Endothelial cell of umbilical vein (primary cell): ENCODE results near the gene CTPS1. TPM values are rescaled to one million over a fixed set of nuclear protein-coding genes. Genes with fewer than 3 reads are reported as not detected.
A peak's percentile ranks its signal among the peaks of the same experiment; 100 is the strongest.

ENCODE experiments used
- BruUV-seq: library from RNA; stranded (reverse); fragments of 400-500 nt; replicated peaks from 2 replicates; lab custom pipeline; 2021; lab: Mats Ljungman, UMichigan
- CTCF ChIA-PET: fragments of 300-600, 350-600 bp; sonication (Branson Sonifier 250); formaldehyde crosslinking; loops from one replicate; lab custom pipeline; 2021; ENCODE audit warnings: antibody characterized with exemption, inconsistent platforms; lab: Charles Lee
- POLR2A ChIA-PET: fragments of 300-600, 350-600 bp; sonication (Branson Sonifier 250); formaldehyde crosslinking; loops from one replicate; lab custom pipeline; 2021; ENCODE audit warnings: antibody characterized with exemption, inconsistent platforms; lab: Charles Lee
- DNase-seq: peaks from one replicate; pipeline ENCODE4 v3.0.0-alpha.2; 2011; ENCODE audit warnings: low read depth, low spot score
- FAIRE-seq: peaks from 2 replicates; lab custom pipeline; 2011; peaks lifted over from hg19 to GRCh38; lab: Jason Lieb, UNC
- H2AFZ ChIP-seq: 2 replicates; pipeline ENCODE4 v1.6.0; 2012; ENCODE audit warnings: low read depth, low read length, control low read depth, inconsistent platforms
- H3K27ac ChIP-seq: 2 replicates; pipeline ENCODE4 v1.5.1; 2011; ENCODE audit warnings: low read depth, mild to moderate bottlenecking, control low read depth, low read length, moderate library complexity; ENCODE audit not compliant: insufficient read depth
- H3K27me3 ChIP-seq, 2 experiments: 2 replicates each; pipeline versions ENCODE4 v1.6.0 to v1.6.1; 2011; ENCODE audit warnings: low read length in 2 of 2, mixed read lengths in 1 of 2; ENCODE audit not compliant: control insufficient read depth in 2 of 2, insufficient read depth in 2 of 2
- H3K36me3 ChIP-seq, 2 experiments: 2 replicates in 1 of 2; 3 replicates in 1 of 2; pipeline ENCODE4 v1.5.1; 2011; ENCODE audit warnings: low read length in 2 of 2, mild to moderate bottlenecking in 1 of 2, moderate library complexity in 1 of 2; ENCODE audit not compliant: control insufficient read depth in 2 of 2, insufficient read depth in 2 of 2; ENCODE audit errors: extremely low read depth in 1 of 2
- H3K4me1 ChIP-seq: 3 replicates; pipeline ENCODE4 v1.5.1; 2011; ENCODE audit warnings: mild to moderate bottlenecking, low read length; ENCODE audit not compliant: control insufficient read depth, insufficient read depth; ENCODE audit errors: extremely low read depth
- H3K4me2 ChIP-seq: 2 replicates; pipeline ENCODE4 v1.6.1; 2011; ENCODE audit warnings: low read length, control low read depth, mixed read lengths; ENCODE audit not compliant: insufficient read depth
- H3K4me3 ChIP-seq, 3 experiments: fragments of 200-600 bp in 1 of 3; sonication (generic), shearing (Covaris generic) in 1 of 3; replicated peaks in 1 of 3; 2 replicates each; pipeline ENCODE4 v1.5.1; 2011 to 2016; ENCODE audit warnings: control low read depth in 3 of 3, low read length in 3 of 3, mild to moderate bottlenecking in 2 of 3, inconsistent platforms in 1 of 3, low read depth in 1 of 3, moderate library complexity in 1 of 3; ENCODE audit not compliant: insufficient read depth in 1 of 3
- H3K79me2 ChIP-seq: 2 replicates; pipeline ENCODE4 v1.6.0; 2012; ENCODE audit warnings: low read length, inconsistent platforms; ENCODE audit not compliant: control insufficient read depth, insufficient read depth
- H3K9ac ChIP-seq: replicated peaks from 2 replicates; pipeline ENCODE3; 2011; ENCODE audit warnings: low read length, control low read depth; ENCODE audit not compliant: insufficient read depth; ENCODE audit errors: extremely low read depth
- H3K9me1 ChIP-seq: replicated peaks from 3 replicates; pipeline ENCODE4 v1.6.0; 2011; ENCODE audit warnings: mild to moderate bottlenecking, low read length; ENCODE audit not compliant: control insufficient read depth, insufficient read depth; ENCODE audit errors: extremely low read depth
- H3K9me3 ChIP-seq: replicated peaks from 2 replicates; pipeline ENCODE4 v1.5.1; 2012; ENCODE audit warnings: low read length, inconsistent platforms; ENCODE audit not compliant: control insufficient read depth, insufficient read depth
- H4K20me1 ChIP-seq: replicated peaks from 2 replicates; pipeline ENCODE3; 2011; ENCODE audit warnings: mild to moderate bottlenecking, low read length; ENCODE audit not compliant: control insufficient read depth, insufficient read depth; ENCODE audit errors: extremely low read depth
- CTCF ChIP-seq, 2 donors: IDR thresholded peaks; 1 replicate in 1 of 2; 2 replicates in 1 of 2; pipeline ENCODE4 v1.5.1; 2011; ENCODE audit warnings: low read length in 2 of 2, mild to moderate bottlenecking in 2 of 2, moderate library complexity in 2 of 2, control low read depth in 1 of 2, inconsistent platforms in 1 of 2, low read depth in 1 of 2; ENCODE audit not compliant: insufficient read depth in 1 of 2; ENCODE audit errors: extremely low read depth in 1 of 2
- EZH2 ChIP-seq: IDR thresholded peaks from 2 replicates; pipeline ENCODE4 v1.6.1; 2012; ENCODE audit warnings: borderline replicate concordance, low read depth, mild to moderate bottlenecking, moderate library complexity, low read length, inconsistent platforms; ENCODE audit not compliant: severe bottlenecking
- FOS ChIP-seq: IDR thresholded peaks from 2 replicates; pipeline ENCODE4 v1.6.1; 2011; ENCODE audit warnings: mild to moderate bottlenecking, low read length, moderate library complexity, borderline replicate concordance; ENCODE audit not compliant: insufficient read depth
- GATA2 ChIP-seq: IDR thresholded peaks from 2 replicates; pipeline ENCODE4 v1.7.0; 2011; ENCODE audit warnings: low read depth, mild to moderate bottlenecking, moderate library complexity, mixed read lengths, low read length; ENCODE audit not compliant: insufficient read length, insufficient read depth
- JUN ChIP-seq: IDR thresholded peaks from 2 replicates; pipeline ENCODE4 v1.6.1; 2011; ENCODE audit warnings: borderline replicate concordance, low read depth; ENCODE audit not compliant: insufficient read length, insufficient read depth
- MAX ChIP-seq: IDR thresholded peaks from 2 replicates; pipeline ENCODE4 v1.6.1; 2011; ENCODE audit not compliant: insufficient read depth, insufficient read length
- MYC ChIP-seq: IDR thresholded peaks from one replicate; pipeline ENCODE4 v1.6.1; 2011; ENCODE audit warnings: mild to moderate bottlenecking, low read depth, low read length
- POLR2A ChIP-seq: IDR thresholded peaks from 2 replicates; pipeline ENCODE4 v1.6.1; 2012; ENCODE audit warnings: low read depth, mild to moderate bottlenecking, control low read depth, low read length
- POLR2AphosphoS5 ChIP-seq: IDR thresholded peaks from 2 replicates; pipeline ENCODE4 v1.6.1; 2012; ENCODE audit warnings: low read depth, mild to moderate bottlenecking, control low read depth, low read length, moderate library complexity; ENCODE audit not compliant: insufficient read depth
- dilution Hi-C: fragments of 300-500 bp; cut with MboI; formaldehyde crosslinking; loops from one replicate; pipeline ENCODE4 v1.15.0; 2019; ENCODE audit warnings: low sequenced_read_pairs; ENCODE audit not compliant: extremely low pct_ligation_motif_present
- intact Hi-C: fragments of 100-400 bp; cut with micrococcal nuclease; formaldehyde crosslinking; loops from one replicate; pipeline ENCODE4 v1.10.0; 2022
- polyA plus RNA-seq, 4 experiments: library from polyadenylated mRNA; depleted of rRNA in 3 of 4; stranded (reverse) in 3 of 4; unstranded in 1 of 4; fragments of >200 nt; gene quantifications; 2 replicates each; pipeline versions ENCODE4 v1.2.1 to v1.2.3, GENCODE V29; 2011 to 2012; ENCODE audit warnings: missing spikeins in 1 of 4
- total RNA-seq: library from RNA; stranded (reverse); gene quantifications from 2 replicates; pipeline ENCODE4 v1.2.3, GENCODE V29; 2021

CTPS1 gene
- total and polyA plus RNA-seq, 2 donors (not counting 3 experiments of a cell fraction or from before 2014, with no cell fraction given): 24.9 to 65.8 TPM

GRCh38 chr1:41013024-41013423 is 33.5 kb downstream of the CTPS1 start:
- ChIA-PET POLR2A (interaction anchor here (0.7 kb wide), 1 partner anchor 10 kb away, joined by 3 read pairs; no protein-coding TSS in a partner anchor), CTCF (interaction anchor here (1.2 to 1.7 kb wide), 5 partner anchors 9 to 309 kb away, joined by 3 to 21 read pairs (median 3); no protein-coding TSS in a partner anchor)
- FAIRE-seq (no peak), DNase-seq (no peak)
- H3K4me2 ChIP-seq: no peak overlapping the region
- H3K9ac ChIP-seq: no peak overlapping the region
- intact Hi-C loops (no loop called here), dilution Hi-C loops (no loop called here)
- peaks cover 9 to 32% of the 10 kb centered on the region in 2 experiments for H3K36me3 ChIP-seq
- H3K27me3 ChIP-seq: no peaks in the 10 kb centered on the region
- peaks cover 30% of the 10 kb centered on the region for H3K4me1 ChIP-seq
- H3K27ac ChIP-seq: peak overlapping the region; percentile 95
- no peak overlapping the region for H3K4me3 ChIP-seq
- BruUV-seq: no TSS peak
- H2AFZ ChIP-seq: no peak overlapping the region
- no peaks in the 10 kb centered on the region for H3K9me1 ChIP-seq
- no peak for TF ChIP-seq POLR2AphosphoS5
- no peak for TF ChIP-seq FOS
- no peak for TF ChIP-seq POLR2A
- TF ChIP-seq MAX: no peak
- TF ChIP-seq CTCF (IDR thresholded peaks at IDR 0.05; ENCODE audit: extremely low read depth in 1 of 2, insufficient read depth in 1 of 2, low read depth in 1 of 2, low read length in 2 of 2): no peak
- TF ChIP-seq MYC: no peak
- no peak for TF ChIP-seq JUN
- TF ChIP-seq EZH2: no peak
- TF ChIP-seq GATA2: no peak
- H3K79me2 ChIP-seq: no peaks in the 10 kb centered on the region
- no peaks in the 10 kb centered on the region for H3K9me3 ChIP-seq
- H4K20me1 ChIP-seq: no peaks in the 10 kb centered on the region
